CD4-positive, alpha-beta T cell treated with Interleukin-6 at 100 ng/mL for 8 hours (primary cell): Measurements from ENCODE around the gene NCAPD2.
"Not testable (repeated sequence)": the region's sequence is repeated elsewhere in the genome, so short reads cannot be mapped to it uniquely, and the experiment has no call there.

Source experiments
- DNase-seq: peaks from one replicate; pipeline ENCODE4 v3.0.0-alpha.2; 2020; ENCODE audit warnings: mixed read lengths, low spot score

The NCAPD2 gene

GRCh38 chr12:6548966-6549683, 55.2 kb downstream of the NCAPD2 start:
- DNase-seq, result no peak

GRCh38 chr12:6549684-6550151, 55.8 kb downstream of the NCAPD2 start:
- DNase-seq, result no peak

- no peak for DNase-seq
Measured at GRCh38 chr12:6550294-6551062, 56.6 kb downstream of the NCAPD2 start.

GRCh38 chr12:6551063-6551461, 57.2 kb downstream of the NCAPD2 start:
- no peak for DNase-seq

- no peak for DNase-seq
Measured at GRCh38 chr12:6551496-6552139, 57.7 kb downstream of the NCAPD2 start.

- DNase-seq, result no peak
Measured at GRCh38 chr12:6552140-6552551, 58.2 kb downstream of the NCAPD2 start.

DNA sequence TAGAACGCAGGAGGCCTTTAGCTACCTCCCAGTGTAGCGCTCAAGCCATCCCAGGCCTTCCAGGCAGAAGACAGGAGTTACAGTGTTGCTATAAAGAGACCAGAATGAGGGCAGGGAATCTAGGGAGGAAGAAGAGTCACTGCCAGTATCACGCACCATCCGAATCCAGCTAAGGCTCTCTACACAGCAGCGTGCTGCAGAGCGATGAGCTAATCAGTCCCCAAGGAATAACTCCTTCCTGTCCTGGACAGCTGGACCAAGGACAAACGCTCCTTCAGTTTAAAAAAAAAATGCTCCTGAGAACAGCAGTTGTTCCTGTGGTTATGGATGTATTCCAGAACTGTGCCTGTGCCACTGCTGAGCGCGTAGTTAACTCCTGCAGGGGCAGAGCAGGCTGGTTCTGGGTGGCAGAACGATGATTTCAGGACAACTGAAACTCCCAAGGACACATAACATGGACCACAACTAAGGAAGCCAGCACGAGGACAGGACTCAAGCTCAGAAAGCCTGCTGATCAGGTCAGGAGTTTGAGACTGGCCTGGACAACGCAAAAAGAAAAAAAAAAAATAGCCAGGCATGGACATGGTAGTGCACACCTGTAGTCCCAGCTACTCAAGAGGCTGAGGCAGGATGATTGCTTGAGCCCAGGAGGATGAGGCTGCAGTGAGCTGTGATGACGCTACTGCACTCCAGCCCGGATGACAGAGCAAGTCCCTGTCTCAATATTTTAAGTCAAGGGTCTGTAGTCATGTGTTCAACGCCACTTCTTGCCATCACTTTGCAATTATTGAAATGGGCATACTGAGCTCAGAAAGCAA, 59.4 kb downstream of the NCAPD2 start:
- no peak for DNase-seq

DNA sequence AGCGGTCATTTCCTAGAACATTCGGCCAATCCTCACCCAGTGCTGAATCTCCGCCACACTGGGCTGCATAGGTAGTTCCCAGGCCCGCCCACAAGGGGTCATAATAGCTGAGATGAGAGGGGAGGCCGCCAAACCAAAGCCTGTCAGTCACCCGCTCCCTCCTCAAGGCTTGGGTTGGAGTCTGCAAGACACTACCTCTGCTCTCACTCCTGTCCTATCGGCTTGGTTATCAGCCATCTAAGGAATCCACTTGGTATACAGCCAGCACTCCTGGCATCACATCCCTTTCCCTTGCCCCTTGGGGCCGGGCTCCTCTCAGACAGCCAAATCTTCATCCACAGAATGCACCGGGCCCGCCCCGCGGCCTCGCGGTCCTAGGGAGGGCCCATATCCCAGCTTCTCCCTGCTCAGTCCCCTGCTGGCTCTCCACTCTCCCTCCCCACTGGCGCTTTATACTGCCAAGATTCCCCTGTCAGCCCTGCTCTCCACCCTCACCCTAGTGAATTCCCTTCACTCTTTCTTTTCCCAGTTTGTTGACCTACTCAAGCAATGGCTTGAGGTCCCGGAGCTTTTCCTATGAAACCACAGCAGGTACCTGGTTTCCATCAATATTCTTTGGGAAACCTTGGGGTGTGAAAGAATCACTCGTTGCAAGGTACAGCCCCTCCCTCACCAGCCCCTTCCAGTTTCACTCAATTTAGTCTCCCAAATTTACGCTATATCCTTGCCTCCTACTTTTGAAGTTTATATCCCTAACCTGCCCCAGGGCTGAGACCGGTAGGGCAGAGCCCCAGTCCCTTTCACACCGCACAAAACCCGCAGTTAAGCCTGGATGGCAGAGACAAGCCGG, 60.5 kb downstream of the NCAPD2 start:
- DNase-seq, result peak; percentile 70

DNA sequence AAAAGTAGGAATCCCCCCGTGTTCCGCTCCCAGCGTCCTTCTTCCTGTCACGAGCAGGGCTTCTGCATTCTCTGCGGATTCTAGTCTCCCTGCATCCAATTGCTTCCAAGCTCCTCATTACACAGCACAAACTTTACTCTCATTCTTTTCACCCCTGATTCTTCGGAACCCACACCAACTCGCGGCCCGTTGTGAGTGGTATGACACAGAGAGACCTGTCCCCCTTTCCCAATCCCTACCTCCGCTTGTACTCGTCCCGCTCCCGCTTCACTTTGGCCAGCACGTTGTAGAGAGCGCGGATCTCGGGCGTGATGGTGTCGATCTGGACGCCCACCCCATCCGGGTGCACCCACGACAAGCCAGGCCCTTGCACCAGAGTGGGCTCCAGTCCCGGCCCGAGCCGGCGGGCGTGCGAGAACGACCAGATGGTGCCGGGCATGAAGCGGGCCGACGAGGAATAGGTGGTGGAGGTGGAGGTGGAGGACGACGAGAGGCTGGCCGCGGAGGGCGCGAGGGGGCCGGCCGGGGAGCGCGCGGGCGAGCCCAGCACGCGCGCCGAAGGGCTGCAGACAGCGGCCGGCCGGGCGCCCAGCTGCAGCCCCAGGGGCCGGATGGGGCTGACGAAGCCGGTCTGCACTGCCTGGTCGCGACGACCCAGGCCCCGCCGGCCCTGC, 61.3 kb downstream of the NCAPD2 start:
- DNase-seq, result no peak

DNA sequence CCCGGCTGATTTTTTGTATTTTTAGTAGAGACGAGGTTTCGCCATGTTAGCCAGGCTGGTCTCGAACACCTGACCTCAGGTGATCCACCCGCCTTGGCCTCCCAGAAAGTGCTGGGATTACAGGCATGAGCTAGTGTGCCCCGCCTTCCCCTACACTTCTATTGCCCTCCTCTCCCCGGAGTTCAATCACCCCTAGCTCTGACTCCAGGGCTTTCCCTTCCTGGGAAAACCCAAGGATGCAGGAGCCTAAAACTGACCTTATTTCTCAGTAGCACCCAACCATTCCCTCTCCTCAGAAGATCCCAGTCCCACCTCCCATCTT, 62.6 kb downstream of the NCAPD2 start:
- not testable (repeated sequence) for DNase-seq

- DNase-seq, result no peak
Measured at GRCh38 chr12:6556857-6557256, 63.0 kb downstream of the NCAPD2 start.

- DNase-seq, result peak; percentile 68
Measured at GRCh38 chr12:6558014-6558760, 64.3 kb downstream of the NCAPD2 start.

- no peak for DNase-seq
Measured at GRCh38 chr12:6559500-6559899, 65.6 kb downstream of the NCAPD2 start.

DNA sequence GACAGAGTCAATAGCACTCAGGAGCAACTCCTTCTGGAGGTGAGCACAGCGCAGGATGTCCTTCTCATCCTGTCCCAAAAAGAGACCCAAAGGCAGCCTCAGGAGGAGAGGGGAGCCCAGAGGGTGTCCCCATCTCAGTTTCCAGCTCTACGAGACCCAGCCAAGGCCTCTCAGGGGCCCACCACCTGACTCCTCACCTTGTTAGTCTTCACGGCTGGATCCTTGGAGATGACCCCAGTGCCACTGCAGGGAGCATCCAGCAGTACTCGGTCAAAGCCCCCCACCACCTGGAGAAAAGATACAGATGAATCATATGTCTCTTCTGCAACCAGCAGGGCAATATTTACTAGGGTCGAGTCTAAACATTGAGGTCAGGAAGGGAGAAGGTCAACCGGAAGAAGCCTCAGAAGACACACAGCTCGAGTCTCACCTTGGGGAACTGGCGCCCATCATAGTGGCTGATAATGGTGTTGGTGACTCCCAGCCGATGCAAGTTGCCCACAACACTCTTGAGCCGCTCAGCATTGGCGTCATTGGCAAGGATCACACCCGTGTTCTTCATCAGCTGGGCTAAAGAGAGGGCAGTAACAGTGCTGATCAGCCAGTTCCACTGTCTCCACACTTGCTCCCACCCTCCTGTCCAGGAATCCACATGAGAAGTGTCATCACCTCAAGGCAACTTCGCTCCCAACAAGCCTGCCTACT, 66.8 kb downstream of the NCAPD2 start:
- DNase-seq, result no peak

GRCh38 chr12:6562881-6563280, 69.0 kb downstream of the NCAPD2 start:
- DNase-seq, result no peak

GRCh38 chr12:6563448-6564050, 69.6 kb downstream of the NCAPD2 start:
- DNase-seq, result peak; percentile 48

GRCh38 chr12:6567112-6567670, 73.3 kb downstream of the NCAPD2 start:
- DNase-seq, result no peak

DNA sequence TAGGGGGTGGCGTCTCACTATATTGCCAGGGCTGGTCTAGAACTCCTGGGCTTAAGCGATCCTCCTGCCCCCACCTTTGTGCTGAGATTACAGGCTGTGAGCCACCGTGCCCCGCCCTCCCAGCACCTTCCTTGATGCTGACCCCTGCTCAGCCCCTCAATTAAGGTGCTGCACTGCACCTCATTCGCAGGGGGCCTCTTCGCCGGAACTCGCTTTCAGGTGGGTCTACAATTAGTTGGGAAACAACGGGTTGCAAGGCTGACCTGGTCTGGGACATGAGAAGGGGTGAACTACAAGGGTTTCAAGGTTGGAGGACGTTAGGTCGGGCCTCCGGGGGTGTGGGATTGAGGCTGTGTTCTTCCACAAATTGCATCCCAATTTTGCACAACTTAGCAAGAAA, 75.4 kb downstream of the NCAPD2 start:
- no peak for DNase-seq

DNA sequence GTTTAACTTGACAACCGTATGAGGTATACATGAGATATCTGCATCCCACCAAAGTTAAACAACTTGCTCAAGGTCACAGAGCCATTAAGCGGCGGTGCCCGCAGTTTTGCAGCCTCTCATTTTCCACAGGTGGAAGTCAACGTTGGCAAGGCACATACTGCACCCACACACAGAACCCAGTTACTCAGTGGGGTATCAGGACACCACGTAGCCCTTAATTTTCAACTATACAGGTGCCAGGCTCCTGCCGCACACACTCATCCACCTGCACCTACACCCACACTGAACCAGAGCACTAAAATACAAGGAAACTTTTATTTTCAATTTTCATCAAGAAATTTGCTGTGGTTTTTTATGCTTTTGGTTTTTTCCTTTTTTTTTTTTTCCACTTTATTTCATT, 75.9 kb downstream of the NCAPD2 start:
- no peak for DNase-seq
